Uterus (tissue), 4 donors: Measurements from ENCODE around the gene DOCK3. TPM values are rescaled to one million over a fixed set of nuclear protein-coding genes. Genes with fewer than 3 reads are reported as not detected.

Experiments
- DNase-seq, 2 donors: peaks; one replicate each; pipeline ENCODE4 v3.0.0-alpha.2; 2019 to 2020
- H3K27ac ChIP-seq, 2 donors: fragments of 200-600 bp; sonication (generic); 1 replicate in 1 of 2; 2 replicates in 1 of 2; pipeline ENCODE4 v1.5.1; 2016 to 2018
- H3K27me3 ChIP-seq, 2 donors: fragments of 200-600 bp; sonication (generic); one replicate each; pipeline ENCODE4 v1.5.1; 2018 to 2019; ENCODE audit warnings: control low read depth in 1 of 2
- H3K36me3 ChIP-seq, 2 donors: fragments of 200-600 bp; sonication (generic); one replicate each; pipeline ENCODE4 v1.5.1; 2019; ENCODE audit warnings: control low read depth in 1 of 2
- H3K4me1 ChIP-seq, 2 donors: fragments of 200-600 bp; sonication (generic); one replicate each; pipeline ENCODE4 v1.5.1; 2018 to 2019; ENCODE audit warnings: control low read depth in 1 of 2
- H3K4me3 ChIP-seq, 2 donors: fragments of 200-600 bp; sonication (generic); 1 replicate in 1 of 2; 2 replicates in 1 of 2; pipeline ENCODE4 v1.5.1; 2018 to 2019; ENCODE audit warnings: mild to moderate bottlenecking in 1 of 2
- H3K9me3 ChIP-seq, 2 donors: fragments of 200-600 bp; sonication (generic); one replicate each; pipeline ENCODE4 v1.5.1; 2019; ENCODE audit warnings: control low read depth in 1 of 2
- POLR2A ChIP-seq, 2 donors: fragments of 450-650 bp; IDR thresholded peaks; one replicate each; pipeline ENCODE4 v1.6.1; 2016; ENCODE audit warnings: antibody characterized with exemption in 2 of 2, mild to moderate bottlenecking in 1 of 2, moderate library complexity in 1 of 2
- intact Hi-C: fragments of 100-400 bp; cut with DNase I; formaldehyde crosslinking; loops from one replicate; pipeline ENCODE4 v1.15.1; 2023; ENCODE audit warnings: low total_unique reads
- total RNA-seq, 4 donors: library from RNA; depleted of rRNA in 3 of 4; stranded (reverse); fragments of >200 nt in 3 of 4; gene quantifications; one replicate each; pipeline versions ENCODE4 v1.1.0 to v1.2.4, GENCODE V29; 2014 to 2023
- TF ChIP-seq, protein P1 (sequence below), 4 experiments: fragments of 200-600 bp in 2 of 4; fragments of 450-650 bp in 2 of 4; sonication (generic) in 2 of 4; IDR thresholded peaks; one replicate each; pipeline ENCODE4 v1.5.1; 2016 to 2019; ENCODE audit warnings: antibody characterized with exemption in 4 of 4, mild to moderate bottlenecking in 2 of 4, moderate library complexity in 1 of 4
- donor health status: DM: yes; HTN: yes; CAD: no.

The DOCK3 gene
- total RNA-seq, 4 donors from 2014 or later = under 0.01 to 1.6 (median 0.46) TPM

DNA sequence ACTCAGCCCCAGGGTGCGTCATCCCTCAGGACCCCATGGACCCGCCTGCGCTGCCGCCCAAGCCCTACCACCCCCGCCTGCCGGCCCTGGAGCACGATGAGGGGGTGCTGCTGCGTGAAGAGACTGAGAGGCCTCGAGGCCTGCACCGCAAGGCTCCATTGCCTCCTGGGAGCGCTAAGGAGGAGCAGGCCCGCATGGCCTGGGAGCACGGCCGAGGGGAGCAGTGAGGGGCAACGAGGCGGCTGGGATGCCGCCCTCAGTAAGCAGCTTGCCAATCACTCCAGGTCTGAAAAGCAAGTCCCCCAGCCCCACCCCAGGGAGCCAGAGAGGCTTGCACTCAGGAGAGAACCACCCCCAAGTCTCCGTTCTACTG, 706.6 kb downstream of the DOCK3 start:
- Histone ChIP-seq H3K27ac (no peak overlapping the region), H3K27me3 (no peaks in the 10 kb centered on the region), H3K4me3 (no peak overlapping the region), H3K4me1 (peaks cover 2 to 8% of the 10 kb centered on the region in 2 donors), H3K9me3 (no peaks in the 10 kb centered on the region), H3K36me3 (no peaks in the 10 kb centered on the region)
- no peak for DNase-seq
- no peak for TF ChIP-seq POLR2A (IDR thresholded peaks at IDR 0.05)
- TF ChIP-seq, protein P1, sequence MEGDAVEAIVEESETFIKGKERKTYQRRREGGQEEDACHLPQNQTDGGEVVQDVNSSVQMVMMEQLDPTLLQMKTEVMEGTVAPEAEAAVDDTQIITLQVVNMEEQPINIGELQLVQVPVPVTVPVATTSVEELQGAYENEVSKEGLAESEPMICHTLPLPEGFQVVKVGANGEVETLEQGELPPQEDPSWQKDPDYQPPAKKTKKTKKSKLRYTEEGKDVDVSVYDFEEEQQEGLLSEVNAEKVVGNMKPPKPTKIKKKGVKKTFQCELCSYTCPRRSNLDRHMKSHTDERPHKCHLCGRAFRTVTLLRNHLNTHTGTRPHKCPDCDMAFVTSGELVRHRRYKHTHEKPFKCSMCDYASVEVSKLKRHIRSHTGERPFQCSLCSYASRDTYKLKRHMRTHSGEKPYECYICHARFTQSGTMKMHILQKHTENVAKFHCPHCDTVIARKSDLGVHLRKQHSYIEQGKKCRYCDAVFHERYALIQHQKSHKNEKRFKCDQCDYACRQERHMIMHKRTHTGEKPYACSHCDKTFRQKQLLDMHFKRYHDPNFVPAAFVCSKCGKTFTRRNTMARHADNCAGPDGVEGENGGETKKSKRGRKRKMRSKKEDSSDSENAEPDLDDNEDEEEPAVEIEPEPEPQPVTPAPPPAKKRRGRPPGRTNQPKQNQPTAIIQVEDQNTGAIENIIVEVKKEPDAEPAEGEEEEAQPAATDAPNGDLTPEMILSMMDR (IDR thresholded peaks at IDR 0.05) = no peak
- intact Hi-C loops = no loop called here

DNA sequence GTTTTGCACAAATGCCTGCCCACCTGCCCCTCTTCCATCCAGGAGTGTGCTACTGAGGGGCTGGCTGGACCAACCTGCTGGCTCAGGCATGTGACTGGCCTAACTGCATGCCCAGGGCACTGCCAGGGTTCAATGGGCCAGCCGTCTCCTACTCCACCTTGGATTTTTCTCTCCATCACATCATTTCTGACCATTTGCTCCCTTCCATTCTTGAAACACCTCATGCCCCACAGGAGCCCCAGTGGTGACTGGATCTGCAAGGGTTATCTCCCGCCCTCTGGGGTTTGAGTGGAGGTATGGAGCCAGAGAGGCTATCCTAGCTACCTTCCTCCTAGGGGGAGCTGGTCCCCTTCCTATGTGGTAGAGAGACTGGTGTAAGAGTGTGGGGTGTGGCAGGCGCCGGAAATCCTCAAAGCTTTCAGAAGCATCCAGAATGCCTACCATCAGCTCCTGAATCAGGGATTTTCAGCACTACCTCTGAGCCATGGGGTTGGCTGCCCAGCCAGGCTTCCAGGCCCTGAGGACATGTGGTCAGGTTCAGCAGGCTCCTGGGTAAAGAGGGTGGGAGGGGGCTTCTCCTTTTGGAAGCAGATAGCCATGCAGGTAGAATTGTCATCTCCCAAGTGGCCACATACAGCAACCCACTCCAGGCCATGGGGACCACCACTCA, 707.5 kb downstream of the DOCK3 start:
- no peaks in the 10 kb centered on the region for H3K27me3 ChIP-seq
- H3K36me3 ChIP-seq = no peaks in the 10 kb centered on the region
- DNase-seq = no peak
- no peak overlapping the region for H3K27ac ChIP-seq
- peaks cover 4 to 8% of the 10 kb centered on the region in 2 donors for H3K4me1 ChIP-seq
- no peak overlapping the region for H3K4me3 ChIP-seq
- TF ChIP-seq, protein P1 (IDR thresholded peaks at IDR 0.05) = no peak
- no peak for TF ChIP-seq POLR2A (IDR thresholded peaks at IDR 0.05)
- intact Hi-C loops = no loop called here
- no peaks in the 10 kb centered on the region for H3K9me3 ChIP-seq

DNA sequence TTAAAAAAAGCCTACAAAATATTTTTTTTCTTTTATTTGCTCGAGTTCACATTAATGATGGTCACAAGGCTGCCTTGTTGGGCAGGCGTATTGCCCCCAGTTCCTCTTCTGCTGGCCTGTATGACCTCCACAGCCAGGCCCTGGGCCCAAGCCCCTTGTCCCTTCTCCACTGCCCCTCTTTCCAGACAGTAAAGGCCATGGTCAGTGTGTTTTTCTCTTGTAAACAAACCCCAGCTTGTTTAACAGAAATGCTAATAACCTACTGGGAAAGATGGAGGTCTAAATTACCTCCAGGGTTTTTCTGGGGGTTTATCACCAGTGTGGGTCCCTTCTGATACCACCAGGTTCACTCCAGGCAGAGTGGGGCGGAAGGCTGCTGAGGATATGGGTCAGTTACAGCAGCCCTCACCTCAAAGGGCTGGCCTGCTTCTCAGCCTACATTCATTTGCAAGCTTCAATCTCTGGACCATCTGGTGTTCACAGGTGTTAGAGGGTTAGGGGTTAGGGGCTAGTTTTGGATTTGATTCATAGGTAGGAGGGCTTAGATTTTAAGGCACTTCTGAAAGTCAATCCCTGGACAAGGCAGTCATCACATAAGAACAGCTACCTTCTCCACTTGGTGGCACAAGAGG, 708.3 kb downstream of the DOCK3 start:
- peaks cover 4 to 8% of the 10 kb centered on the region in 2 donors for H3K4me1 ChIP-seq
- intact Hi-C loops = no loop called here
- no peaks in the 10 kb centered on the region for H3K27me3 ChIP-seq
- no peak for DNase-seq
- TF ChIP-seq, protein P1 (IDR thresholded peaks at IDR 0.05) = no peak
- no peak for TF ChIP-seq POLR2A (IDR thresholded peaks at IDR 0.05)
- H3K27ac ChIP-seq = no peak overlapping the region
- H3K9me3 ChIP-seq = no peaks in the 10 kb centered on the region
- no peaks in the 10 kb centered on the region for H3K36me3 ChIP-seq
- no peak overlapping the region for H3K4me3 ChIP-seq

DNA sequence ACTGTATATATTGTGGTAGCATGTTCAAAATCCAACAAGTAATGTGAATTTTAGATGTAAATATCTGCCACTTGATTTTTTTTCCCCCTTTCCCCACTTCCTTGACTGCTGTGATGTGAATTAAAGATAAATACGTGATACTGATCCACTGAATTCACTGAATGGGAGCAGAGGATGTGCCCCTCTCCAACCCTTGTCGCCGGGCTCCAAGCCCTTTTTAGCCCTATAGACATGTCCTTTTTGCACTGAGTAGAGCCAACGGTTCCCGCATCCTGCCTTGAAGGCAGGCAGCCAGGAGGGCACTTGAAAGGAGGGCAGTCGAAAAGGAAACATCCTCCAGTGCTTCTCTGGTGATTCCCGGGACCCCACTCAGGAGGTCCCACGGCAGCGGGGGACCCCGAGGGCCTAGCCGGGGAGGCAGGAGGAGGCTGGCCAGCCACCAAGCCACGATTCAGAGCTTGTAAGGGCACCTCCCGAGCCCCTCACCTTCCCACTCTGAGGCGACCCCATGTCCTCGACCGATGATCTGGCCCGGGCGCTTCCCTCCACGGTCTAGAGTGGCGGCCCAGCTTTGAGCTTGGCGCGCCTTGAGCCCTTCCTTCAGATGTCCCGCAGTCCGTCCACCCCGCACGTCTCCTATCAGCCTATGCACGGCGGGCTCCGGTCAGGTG, 709.5 kb downstream of the DOCK3 start:
- Histone ChIP-seq H3K36me3 (no peaks in the 10 kb centered on the region), H3K27ac (peak overlapping the region; percentile 89 to 96), H3K4me3 (peak overlapping the region; percentile 78 to 96), H3K9me3 (no peaks in the 10 kb centered on the region), H3K27me3 (no peaks in the 10 kb centered on the region), H3K4me1 (peaks cover 4 to 8% of the 10 kb centered on the region in 2 donors)
- intact Hi-C loops = no loop called here
- TF ChIP-seq, protein P1 (IDR thresholded peaks at IDR 0.05) = no peak
- TF ChIP-seq POLR2A (IDR thresholded peaks at IDR 0.05) = no peak
- DNase-seq = peak in 1 of 2 donors; percentile 28
